VCaP (cell line): ENCODE results near the gene SEPTIN10.

Experiments used
- H3K27ac ChIP-seq: fragments of 450-650 bp; 2 replicates; pipeline ENCODE4 v1.5.1; 2017
- TF ChIP-seq, protein P1 (sequence below): fragments of 450-650 bp; conservative IDR thresholded peaks from 2 replicates; pipeline ENCODE4 v1.5.1; 2017; ENCODE audit warnings: mild to moderate bottlenecking, moderate library complexity

SEPTIN10 gene

DNA sequence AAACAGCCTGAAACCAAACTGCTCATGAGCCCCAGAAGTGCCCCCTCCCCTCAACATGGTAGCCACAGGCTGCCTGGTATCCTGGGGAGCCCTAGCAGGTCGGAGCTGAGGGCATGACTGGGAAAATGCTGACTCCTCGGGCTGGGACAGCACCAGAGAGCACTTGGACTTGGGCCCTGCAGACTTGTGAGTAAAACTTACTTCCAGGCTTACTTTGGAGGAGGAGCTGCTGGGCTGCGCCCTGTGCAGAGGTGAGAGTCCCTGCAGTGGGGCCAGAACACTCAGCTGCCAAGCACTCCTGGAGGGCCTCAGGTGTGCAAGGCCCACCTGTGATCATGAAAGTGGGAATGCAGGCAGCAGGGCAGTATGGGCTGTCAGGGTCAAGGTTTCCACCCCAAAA is 119.4 kb downstream of the SEPTIN10 start:
- no peak overlapping the region for H3K27ac ChIP-seq
- TF ChIP-seq, protein P1, sequence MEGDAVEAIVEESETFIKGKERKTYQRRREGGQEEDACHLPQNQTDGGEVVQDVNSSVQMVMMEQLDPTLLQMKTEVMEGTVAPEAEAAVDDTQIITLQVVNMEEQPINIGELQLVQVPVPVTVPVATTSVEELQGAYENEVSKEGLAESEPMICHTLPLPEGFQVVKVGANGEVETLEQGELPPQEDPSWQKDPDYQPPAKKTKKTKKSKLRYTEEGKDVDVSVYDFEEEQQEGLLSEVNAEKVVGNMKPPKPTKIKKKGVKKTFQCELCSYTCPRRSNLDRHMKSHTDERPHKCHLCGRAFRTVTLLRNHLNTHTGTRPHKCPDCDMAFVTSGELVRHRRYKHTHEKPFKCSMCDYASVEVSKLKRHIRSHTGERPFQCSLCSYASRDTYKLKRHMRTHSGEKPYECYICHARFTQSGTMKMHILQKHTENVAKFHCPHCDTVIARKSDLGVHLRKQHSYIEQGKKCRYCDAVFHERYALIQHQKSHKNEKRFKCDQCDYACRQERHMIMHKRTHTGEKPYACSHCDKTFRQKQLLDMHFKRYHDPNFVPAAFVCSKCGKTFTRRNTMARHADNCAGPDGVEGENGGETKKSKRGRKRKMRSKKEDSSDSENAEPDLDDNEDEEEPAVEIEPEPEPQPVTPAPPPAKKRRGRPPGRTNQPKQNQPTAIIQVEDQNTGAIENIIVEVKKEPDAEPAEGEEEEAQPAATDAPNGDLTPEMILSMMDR: no peak

DNA sequence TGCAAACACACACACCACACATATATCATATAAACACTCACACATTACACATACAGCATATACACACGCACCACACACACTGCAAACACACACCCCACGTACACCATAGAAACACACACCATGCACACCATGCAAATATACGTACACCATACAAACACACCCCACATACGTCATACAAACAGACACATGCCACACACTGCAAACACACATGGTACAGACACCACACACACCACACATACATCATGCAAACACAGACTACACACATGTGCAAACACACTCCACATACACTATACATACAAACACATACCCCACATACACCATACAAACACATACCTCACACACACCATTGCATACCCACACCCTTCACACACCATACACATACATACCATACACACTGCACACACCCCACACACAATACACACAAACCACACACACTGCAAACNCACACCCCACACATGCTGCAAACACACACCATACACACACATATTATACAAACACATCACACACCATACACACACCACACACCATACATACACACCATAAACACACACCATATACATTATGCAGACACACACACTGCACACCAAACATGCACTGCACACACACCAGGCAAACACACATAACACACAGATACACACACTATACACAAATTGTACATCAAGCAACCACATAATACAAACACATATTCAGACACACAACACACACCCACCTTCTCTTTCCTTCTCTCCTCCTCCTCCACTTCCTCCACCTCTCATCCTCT is 120.4 kb downstream of the SEPTIN10 start:
- no peak overlapping the region for H3K27ac ChIP-seq
- TF ChIP-seq, protein P1: no peak
